Measurements from ENCODE around the gene LEMD2. TPM values are rescaled to one million over a fixed set of nuclear protein-coding genes. Genes with fewer than 3 reads are reported as not detected.

LEMD2 gene
- total and polyA plus RNA-seq, 2 donors (not counting 3 experiments of a cell fraction or from before 2014, with no cell fraction given): 61.1 to 81.8 TPM

- Histone ChIP-seq H3K9me3 (replicated peaks; ENCODE audit: control insufficient read depth, insufficient read depth, low read length) (no peaks in the 10 kb centered on the region), H3K27me3 (ENCODE audit: control insufficient read depth in 2 of 2, insufficient read depth in 2 of 2, low read length in 2 of 2) (peaks cover 4 to 7% of the 10 kb centered on the region in 2 experiments), H3K9ac (replicated peaks; ENCODE audit: extremely low read depth, insufficient read depth, low read length) (no peak overlapping the region), H3K27ac (ENCODE audit: insufficient read depth, low read depth, low read length) (no peak overlapping the region), H3K4me3 (replicated peaks in 1 of 3; ENCODE audit: insufficient read depth in 1 of 3, low read depth in 1 of 3, low read length in 3 of 3) (no peak overlapping the region), H3K9me1 (replicated peaks; ENCODE audit: control insufficient read depth, extremely low read depth, insufficient read depth, low read length) (no peaks in the 10 kb centered on the region), H3K36me3 (ENCODE audit: control insufficient read depth in 2 of 2, extremely low read depth in 1 of 2, insufficient read depth in 2 of 2, low read length in 2 of 2) (no peaks in the 10 kb centered on the region), H3K4me1 (ENCODE audit: control insufficient read depth, extremely low read depth, insufficient read depth, low read length) (no peaks in the 10 kb centered on the region), H4K20me1 (replicated peaks; ENCODE audit: control insufficient read depth, extremely low read depth, insufficient read depth, low read length) (no peaks in the 10 kb centered on the region), H2AFZ (ENCODE audit: low read depth, low read length) (no peak overlapping the region), H3K79me2 (ENCODE audit: control insufficient read depth, insufficient read depth, low read length) (no peaks in the 10 kb centered on the region), H3K4me2 (ENCODE audit: insufficient read depth, low read length) (no peak overlapping the region)
- dilution Hi-C loops (cut with MboI; ENCODE audit: extremely low pct_ligation_motif_present, low sequenced_read_pairs) (no loop called here), intact Hi-C loops (cut with micrococcal nuclease) (no loop called here)
- FAIRE-seq: no peak
- DNase-seq (ENCODE audit: low read depth, low spot score): no peak
- ChIA-PET POLR2A (no interaction called here), CTCF (interaction anchor here (0.6 to 1.5 kb wide), 4 partner anchors 10 to 880 kb away, joined by 3 read pairs; no protein-coding TSS in a partner anchor)
- no peak for TF ChIP-seq MAX (IDR thresholded peaks at IDR 0.05; ENCODE audit: insufficient read depth, insufficient read length)
- no peak for TF ChIP-seq JUN (IDR thresholded peaks at IDR 0.05; ENCODE audit: borderline replicate concordance, insufficient read depth, insufficient read length, low read depth)
- TF ChIP-seq EZH2 (IDR thresholded peaks at IDR 0.05; ENCODE audit: borderline replicate concordance, low read depth, low read length, severe bottlenecking): no peak
- no peak for TF ChIP-seq GATA2 (IDR thresholded peaks at IDR 0.05; ENCODE audit: insufficient read depth, insufficient read length, low read depth, low read length)
- TF ChIP-seq MYC (IDR thresholded peaks at IDR 0.05; ENCODE audit: low read depth, low read length): no peak
- TF ChIP-seq POLR2AphosphoS5 (IDR thresholded peaks at IDR 0.05; ENCODE audit: insufficient read depth, low read depth, low read length): no peak
- BruUV-seq (replicated peaks): no TSS peak
Measured at GRCh38 chr6:33801611-33802010, 12.7 kb upstream of the LEMD2 start.

GRCh38 chr6:33800248-33800969, 11.5 kb upstream of the LEMD2 start:
- Histone ChIP-seq H3K27ac (ENCODE audit: insufficient read depth, low read depth, low read length) (no peak overlapping the region), H4K20me1 (replicated peaks; ENCODE audit: control insufficient read depth, extremely low read depth, insufficient read depth, low read length) (no peaks in the 10 kb centered on the region), H3K4me2 (ENCODE audit: insufficient read depth, low read length) (no peak overlapping the region), H3K4me3 (replicated peaks in 1 of 3; ENCODE audit: insufficient read depth in 1 of 3, low read depth in 1 of 3, low read length in 3 of 3) (no peak overlapping the region), H3K9me1 (replicated peaks; ENCODE audit: control insufficient read depth, extremely low read depth, insufficient read depth, low read length) (no peaks in the 10 kb centered on the region), H3K4me1 (ENCODE audit: control insufficient read depth, extremely low read depth, insufficient read depth, low read length) (no peaks in the 10 kb centered on the region), H3K36me3 (ENCODE audit: control insufficient read depth in 2 of 2, extremely low read depth in 1 of 2, insufficient read depth in 2 of 2, low read length in 2 of 2) (no peaks in the 10 kb centered on the region), H2AFZ (ENCODE audit: low read depth, low read length) (no peak overlapping the region), H3K9ac (replicated peaks; ENCODE audit: extremely low read depth, insufficient read depth, low read length) (no peak overlapping the region), H3K27me3 (ENCODE audit: control insufficient read depth in 2 of 2, insufficient read depth in 2 of 2, low read length in 2 of 2) (peaks cover 4 to 11% of the 10 kb centered on the region in 2 experiments), H3K79me2 (ENCODE audit: control insufficient read depth, insufficient read depth, low read length) (no peaks in the 10 kb centered on the region), H3K9me3 (replicated peaks; ENCODE audit: control insufficient read depth, insufficient read depth, low read length) (no peaks in the 10 kb centered on the region)
- intact Hi-C loops (cut with micrococcal nuclease) (no loop called here), dilution Hi-C loops (cut with MboI; ENCODE audit: extremely low pct_ligation_motif_present, low sequenced_read_pairs) (no loop called here)
- ChIA-PET CTCF (interaction anchor here (1.4 to 1.5 kb wide), 2 partner anchors 11 to 30 kb away, joined by 3 read pairs; no protein-coding TSS in a partner anchor), POLR2A (no interaction called here)
- TF ChIP-seq EZH2 (IDR thresholded peaks at IDR 0.05; ENCODE audit: borderline replicate concordance, low read depth, low read length, severe bottlenecking) (no peak), MAX (IDR thresholded peaks at IDR 0.05; ENCODE audit: insufficient read depth, insufficient read length) (no peak), GATA2 (IDR thresholded peaks at IDR 0.05; ENCODE audit: insufficient read depth, insufficient read length, low read depth, low read length) (no peak), JUN (IDR thresholded peaks at IDR 0.05; ENCODE audit: borderline replicate concordance, insufficient read depth, insufficient read length, low read depth) (no peak), POLR2AphosphoS5 (IDR thresholded peaks at IDR 0.05; ENCODE audit: insufficient read depth, low read depth, low read length) (no peak), MYC (IDR thresholded peaks at IDR 0.05; ENCODE audit: low read depth, low read length) (no peak), POLR2A (IDR thresholded peaks at IDR 0.05; ENCODE audit: low read depth, low read length) (no peak), CTCF (IDR thresholded peaks at IDR 0.05; ENCODE audit: extremely low read depth in 1 of 2, insufficient read depth in 1 of 2, low read depth in 1 of 2, low read length in 2 of 2) (no peak), FOS (IDR thresholded peaks at IDR 0.05; ENCODE audit: borderline replicate concordance, insufficient read depth, low read length) (no peak)
- FAIRE-seq (no peak), DNase-seq (ENCODE audit: low read depth, low spot score) (no peak)
- BruUV-seq (replicated peaks): no TSS peak
